ENCODE data around the gene TMEM223.
A peak's percentile ranks its signal among the peaks of the same experiment; 100 is the strongest.
"Not testable (repeated sequence)": the region's sequence is repeated elsewhere in the genome, so short reads cannot be mapped to it uniquely, and the experiment has no call there.

The TMEM223 gene

GRCh38 chr11:62791501-62792201, at the start of gene TMEM223:
TMEM223 (minus strand) TSS chr11:62792006; CDS start chr11:62791994, 12 bp downstream.
- Mint-ChIP-seq H3K27ac (peak within 1 kb of the TSS; percentile 89), H3K4me3 (peak within 1 kb of the TSS; percentile 86), H3K36me3 (ENCODE audit: low read depth) (peaks cover 90% of the 10 kb centered on the region), H3K4me1 (ENCODE audit: low read depth) (peaks cover 53% of the 10 kb centered on the region), H3K27me3 (no peaks in the 10 kb centered on the region), H3K9me3 (no peaks in the 10 kb centered on the region)
- intact Hi-C loops (cut with micrococcal nuclease): no loop called here

GRCh38 chr11:62840721-62841360, 49.0 kb upstream of the TMEM223 start:
- intact Hi-C loops (cut with micrococcal nuclease): loop anchor here (1.0 to 2.0 kb wide), 3 partner anchors 36 to 113 kb away; partner anchors contain the start of genes NXF1, TMEM179B and TTC9C
- not testable (repeated sequence) for H3K27me3 Mint-ChIP-seq, H3K27ac Mint-ChIP-seq, H3K4me3 Mint-ChIP-seq, H3K9me3 Mint-ChIP-seq
- Mint-ChIP-seq H3K36me3 (ENCODE audit: low read depth) (peaks cover 28% of the 10 kb centered on the region), H3K4me1 (ENCODE audit: low read depth) (peaks cover 29% of the 10 kb centered on the region)

- H3K36me3 Mint-ChIP-seq (ENCODE audit: low read depth): peaks cover 43% of the 10 kb centered on the region
- no peak within 1 kb of the TSS for H3K4me3 Mint-ChIP-seq
- intact Hi-C loops (cut with micrococcal nuclease): loop anchor here (1.0 kb wide), 1 partner anchor 8 kb away; no protein-coding TSS in a partner anchor
- peaks cover 43% of the 10 kb centered on the region for H3K4me1 Mint-ChIP-seq (ENCODE audit: low read depth)
- H3K27me3 Mint-ChIP-seq: no peaks in the 10 kb centered on the region
- H3K9me3 Mint-ChIP-seq: no peaks in the 10 kb centered on the region
- no peak within 1 kb of the TSS for H3K27ac Mint-ChIP-seq
Observed at GRCh38 chr11:62839050-62839945, 47.5 kb upstream of the TMEM223 start, which contains the start of gene WDR74. WDR74 (minus strand) TSS chr11:62839590; CDS start chr11:62839570, 20 bp downstream.

- peaks cover 61% of the 10 kb centered on the region for H3K4me1 Mint-ChIP-seq (ENCODE audit: low read depth)
- H3K27ac Mint-ChIP-seq: no peak overlapping the region
- H3K9me3 Mint-ChIP-seq: no peaks in the 10 kb centered on the region
- H3K36me3 Mint-ChIP-seq (ENCODE audit: low read depth): peaks cover 82% of the 10 kb centered on the region
- intact Hi-C loops (cut with micrococcal nuclease): no loop called here
- H3K4me3 Mint-ChIP-seq: no peak overlapping the region
- no peaks in the 10 kb centered on the region for H3K27me3 Mint-ChIP-seq
Observed at GRCh38 chr11:62835336-62835735, 43.5 kb upstream of the TMEM223 start.

GRCh38 chr11:62832336-62833234, 40.8 kb upstream of the TMEM223 start, which contains the start of gene TEX54:
TEX54 (minus strand) TSS chr11:62832841.
- Mint-ChIP-seq H3K27me3 (no peaks in the 10 kb centered on the region), H3K4me1 (ENCODE audit: low read depth) (peaks cover 57% of the 10 kb centered on the region), H3K4me3 (peak within 1 kb of the TSS; percentile 95), H3K36me3 (ENCODE audit: low read depth) (peaks cover 88% of the 10 kb centered on the region), H3K27ac (peak within 1 kb of the TSS; percentile 94), H3K9me3 (no peaks in the 10 kb centered on the region)
- intact Hi-C loops (cut with micrococcal nuclease): loop anchor here (2.0 kb wide), 2 partner anchors 14 to 46 kb away; partner anchors contain the start of gene TMEM179B

GRCh38 chr11:62831520-62832335, 39.9 kb upstream of the TMEM223 start, which contains the start of gene STX5:
STX5 (minus strand) TSS chr11:62832051; CDS start chr11:62831243, 808 bp downstream.
- peak within 1 kb of the TSS; percentile 95 for H3K4me3 Mint-ChIP-seq
- H3K4me1 Mint-ChIP-seq (ENCODE audit: low read depth): peaks cover 53% of the 10 kb centered on the region
- no peaks in the 10 kb centered on the region for H3K9me3 Mint-ChIP-seq
- no peaks in the 10 kb centered on the region for H3K27me3 Mint-ChIP-seq
- peaks cover 89% of the 10 kb centered on the region for H3K36me3 Mint-ChIP-seq (ENCODE audit: low read depth)
- intact Hi-C loops (cut with micrococcal nuclease): loop anchor here (1.0 to 2.0 kb wide), 3 partner anchors 8 to 45 kb away; partner anchors contain the start of genes TMEM179B and WDR74
- peak within 1 kb of the TSS; percentile 94 for H3K27ac Mint-ChIP-seq

- H3K27me3 Mint-ChIP-seq: no peaks in the 10 kb centered on the region
- intact Hi-C loops (cut with micrococcal nuclease): loop anchor here (1.0 kb wide), 1 partner anchor 8 kb away; the partner anchor contains the start of gene WDR74
- H3K4me3 Mint-ChIP-seq: peak overlapping the region; percentile 95
- H3K4me1 Mint-ChIP-seq (ENCODE audit: low read depth): peaks cover 48% of the 10 kb centered on the region
- peaks cover 91% of the 10 kb centered on the region for H3K36me3 Mint-ChIP-seq (ENCODE audit: low read depth)
- peak overlapping the region; percentile 94 for H3K27ac Mint-ChIP-seq
- no peaks in the 10 kb centered on the region for H3K9me3 Mint-ChIP-seq
Observed at GRCh38 chr11:62830904-62831519, 39.2 kb upstream of the TMEM223 start.

GRCh38 chr11:62828130-62828529, 36.3 kb upstream of the TMEM223 start:
- H3K27me3 Mint-ChIP-seq; H3K27ac Mint-ChIP-seq; H3K4me3 Mint-ChIP-seq; intact Hi-C loops (cut with micrococcal nuclease); H3K9me3 Mint-ChIP-seq: not testable (repeated sequence)
- H3K4me1 Mint-ChIP-seq (ENCODE audit: low read depth): peaks cover 24% of the 10 kb centered on the region
- H3K36me3 Mint-ChIP-seq (ENCODE audit: low read depth): peaks cover 92% of the 10 kb centered on the region

GRCh38 chr11:62823677-62824076, 31.9 kb upstream of the TMEM223 start:
- H3K4me3 Mint-ChIP-seq: no peak overlapping the region
- peaks cover 14% of the 10 kb centered on the region for H3K4me1 Mint-ChIP-seq (ENCODE audit: low read depth)
- no peak overlapping the region for H3K27ac Mint-ChIP-seq
- intact Hi-C loops (cut with micrococcal nuclease): no loop called here
- H3K36me3 Mint-ChIP-seq (ENCODE audit: low read depth): peaks cover 91% of the 10 kb centered on the region
- H3K9me3 Mint-ChIP-seq: no peaks in the 10 kb centered on the region
- H3K27me3 Mint-ChIP-seq: no peaks in the 10 kb centered on the region

- Mint-ChIP-seq H3K36me3 (ENCODE audit: low read depth) (peaks cover 57% of the 10 kb centered on the region), H3K27ac (peak overlapping the region; percentile 93), H3K4me1 (ENCODE audit: low read depth) (peaks cover 25% of the 10 kb centered on the region), H3K4me3 (peak overlapping the region; percentile 20), H3K27me3 (no peaks in the 10 kb centered on the region), H3K9me3 (no peaks in the 10 kb centered on the region)
- intact Hi-C loops (cut with micrococcal nuclease): no loop called here
Observed at GRCh38 chr11:62817129-62817528, 25.3 kb upstream of the TMEM223 start.

GRCh38 chr11:62816557-62816956, 24.8 kb upstream of the TMEM223 start:
- H3K27ac Mint-ChIP-seq: peak overlapping the region; percentile 93
- H3K4me3 Mint-ChIP-seq: peak overlapping the region; percentile 66
- H3K27me3 Mint-ChIP-seq: no peaks in the 10 kb centered on the region
- H3K9me3 Mint-ChIP-seq: no peaks in the 10 kb centered on the region
- intact Hi-C loops (cut with micrococcal nuclease): no loop called here
- H3K36me3 Mint-ChIP-seq (ENCODE audit: low read depth): peaks cover 51% of the 10 kb centered on the region
- peaks cover 25% of the 10 kb centered on the region for H3K4me1 Mint-ChIP-seq (ENCODE audit: low read depth)

- H3K27ac Mint-ChIP-seq: peak overlapping the region; percentile 46
Observed at GRCh38 chr11:62811659-62812058, 19.9 kb upstream of the TMEM223 start.

More at GRCh38 chr11:62811659-62812058, 19.9 kb upstream of the TMEM223 start:
- H3K27me3 Mint-ChIP-seq: no peaks in the 10 kb centered on the region
- H3K9me3 Mint-ChIP-seq: no peaks in the 10 kb centered on the region
- peaks cover 19% of the 10 kb centered on the region for H3K36me3 Mint-ChIP-seq (ENCODE audit: low read depth)
- H3K4me1 Mint-ChIP-seq (ENCODE audit: low read depth): peaks cover 24% of the 10 kb centered on the region
- intact Hi-C loops (cut with micrococcal nuclease): no loop called here
- H3K4me3 Mint-ChIP-seq: no peak overlapping the region

All from dendritic cell treated with granulocyte-macrophage colony-stimulating factor and Interleukin-4, amounts not matched to agents 40 ng/mL and 50 ng/mL, for 4 days (primary cell).